Measurements from ENCODE around the gene TRABD2B. TPM values are rescaled to one million over a fixed set of nuclear protein-coding genes. Genes with fewer than 3 reads are reported as not detected.
A peak's percentile ranks its signal among the peaks of the same experiment; 100 is the strongest.

TRABD2B gene
- total and polyA plus RNA-seq, 2 of the 13 experiments (the other 11 are each of a cell fraction or from before 2014, with no cell fraction given), result 0.04 TPM; not detected in 1

DNA sequence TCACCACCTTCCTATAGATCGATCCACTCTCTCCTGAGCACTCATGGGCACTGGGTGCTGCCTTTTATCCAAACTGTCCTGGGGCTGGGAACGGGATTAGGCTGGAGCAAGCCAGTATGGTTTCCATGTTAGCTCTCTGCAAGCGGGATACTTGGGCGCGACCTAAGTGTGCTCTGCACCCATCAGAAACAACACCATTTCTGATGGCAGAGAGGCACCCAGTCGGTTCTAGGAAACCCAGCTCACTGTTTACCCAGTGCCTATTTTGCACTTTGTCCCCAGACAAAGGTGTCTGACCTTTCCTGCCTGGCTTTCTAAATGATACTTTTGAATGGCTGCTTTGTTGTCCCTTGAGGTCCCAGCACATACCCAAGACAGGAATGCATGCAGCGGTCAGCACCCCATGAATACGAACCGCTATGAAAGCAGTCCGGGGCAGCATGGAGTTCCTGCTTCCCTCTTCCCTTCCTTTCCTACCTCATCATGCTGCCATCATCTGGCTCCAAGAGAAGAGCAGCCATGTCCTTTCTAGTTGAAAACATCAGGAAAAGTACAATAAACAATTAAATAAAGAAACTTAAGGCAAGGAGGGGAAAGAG lies 83.9 kb downstream of the TRABD2B start (continued):
- TF ChIP-seq, protein P1, sequence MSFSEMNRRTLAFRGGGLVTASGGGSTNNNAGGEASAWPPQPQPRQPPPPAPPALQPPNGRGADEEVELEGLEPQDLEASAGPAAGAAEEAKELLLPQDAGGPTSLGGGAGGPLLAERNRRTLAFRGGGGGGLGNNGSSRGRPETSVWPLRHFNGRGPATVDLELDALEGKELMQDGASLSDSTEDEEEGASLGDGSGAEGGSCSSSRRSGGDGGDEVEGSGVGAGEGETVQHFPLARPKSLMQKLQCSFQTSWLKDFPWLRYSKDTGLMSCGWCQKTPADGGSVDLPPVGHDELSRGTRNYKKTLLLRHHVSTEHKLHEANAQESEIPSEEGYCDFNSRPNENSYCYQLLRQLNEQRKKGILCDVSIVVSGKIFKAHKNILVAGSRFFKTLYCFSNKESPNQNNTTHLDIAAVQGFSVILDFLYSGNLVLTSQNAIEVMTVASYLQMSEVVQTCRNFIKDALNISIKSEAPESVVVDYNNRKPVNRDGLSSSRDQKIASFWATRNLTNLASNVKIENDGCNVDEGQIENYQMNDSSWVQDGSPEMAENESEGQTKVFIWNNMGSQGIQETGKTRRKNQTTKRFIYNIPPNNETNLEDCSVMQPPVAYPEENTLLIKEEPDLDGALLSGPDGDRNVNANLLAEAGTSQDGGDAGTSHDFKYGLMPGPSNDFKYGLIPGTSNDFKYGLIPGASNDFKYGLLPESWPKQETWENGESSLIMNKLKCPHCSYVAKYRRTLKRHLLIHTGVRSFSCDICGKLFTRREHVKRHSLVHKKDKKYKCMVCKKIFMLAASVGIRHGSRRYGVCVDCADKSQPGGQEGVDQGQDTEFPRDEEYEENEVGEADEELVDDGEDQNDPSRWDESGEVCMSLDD (CRISPR knock-in tag; IDR thresholded peaks at IDR 0.05; ENCODE audit: borderline replicate concordance), result peak; percentile 77; the same call in 1 of the 2 replicates
- TF ChIP-seq KDM5A (IDR thresholded peaks at IDR 0.05; ENCODE audit: borderline replicate concordance, low read length), result no peak
- no peak for TF ChIP-seq RBM22 (optimal IDR thresholded peaks at IDR 0.05; ENCODE audit: low read length)
- peak; percentile 26; the same call in 1 of the 2 replicates for TF ChIP-seq FOXP1 (IDR thresholded peaks at IDR 0.05)
- peak; percentile 83 for TF ChIP-seq FOXP1 (CRISPR knock-in tag; IDR thresholded peaks at IDR 0.05)
- no peak for TF ChIP-seq ZNF280B (CRISPR knock-in tag; IDR thresholded peaks at IDR 0.05; ENCODE audit: borderline replicate concordance)
- TF ChIP-seq, protein P2, sequence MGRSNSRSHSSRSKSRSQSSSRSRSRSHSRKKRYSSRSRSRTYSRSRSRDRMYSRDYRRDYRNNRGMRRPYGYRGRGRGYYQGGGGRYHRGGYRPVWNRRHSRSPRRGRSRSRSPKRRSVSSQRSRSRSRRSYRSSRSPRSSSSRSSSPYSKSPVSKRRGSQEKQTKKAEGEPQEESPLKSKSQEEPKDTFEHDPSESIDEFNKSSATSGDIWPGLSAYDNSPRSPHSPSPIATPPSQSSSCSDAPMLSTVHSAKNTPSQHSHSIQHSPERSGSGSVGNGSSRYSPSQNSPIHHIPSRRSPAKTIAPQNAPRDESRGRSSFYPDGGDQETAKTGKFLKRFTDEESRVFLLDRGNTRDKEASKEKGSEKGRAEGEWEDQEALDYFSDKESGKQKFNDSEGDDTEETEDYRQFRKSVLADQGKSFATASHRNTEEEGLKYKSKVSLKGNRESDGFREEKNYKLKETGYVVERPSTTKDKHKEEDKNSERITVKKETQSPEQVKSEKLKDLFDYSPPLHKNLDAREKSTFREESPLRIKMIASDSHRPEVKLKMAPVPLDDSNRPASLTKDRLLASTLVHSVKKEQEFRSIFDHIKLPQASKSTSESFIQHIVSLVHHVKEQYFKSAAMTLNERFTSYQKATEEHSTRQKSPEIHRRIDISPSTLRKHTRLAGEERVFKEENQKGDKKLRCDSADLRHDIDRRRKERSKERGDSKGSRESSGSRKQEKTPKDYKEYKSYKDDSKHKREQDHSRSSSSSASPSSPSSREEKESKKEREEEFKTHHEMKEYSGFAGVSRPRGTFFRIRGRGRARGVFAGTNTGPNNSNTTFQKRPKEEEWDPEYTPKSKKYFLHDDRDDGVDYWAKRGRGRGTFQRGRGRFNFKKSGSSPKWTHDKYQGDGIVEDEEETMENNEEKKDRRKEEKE (IDR thresholded peaks at IDR 0.05), result no peak
- no peak for TF ChIP-seq ZNF563 (CRISPR knock-in tag; IDR thresholded peaks at IDR 0.05)
- TF ChIP-seq ELF1 (CRISPR knock-in tag; IDR thresholded peaks at IDR 0.05), result peak; percentile 57
- no peak for TF ChIP-seq NR1H2 (CRISPR knock-in tag; IDR thresholded peaks at IDR 0.05; ENCODE audit: borderline replicate concordance, low read depth)
- TF ChIP-seq RXRB (CRISPR knock-in tag; IDR thresholded peaks at IDR 0.05; ENCODE audit: borderline replicate concordance), result peak; percentile 96
- peak; percentile 99 for TF ChIP-seq HNF4A (CRISPR knock-in tag; IDR thresholded peaks at IDR 0.05)
- TF ChIP-seq, protein P3, sequence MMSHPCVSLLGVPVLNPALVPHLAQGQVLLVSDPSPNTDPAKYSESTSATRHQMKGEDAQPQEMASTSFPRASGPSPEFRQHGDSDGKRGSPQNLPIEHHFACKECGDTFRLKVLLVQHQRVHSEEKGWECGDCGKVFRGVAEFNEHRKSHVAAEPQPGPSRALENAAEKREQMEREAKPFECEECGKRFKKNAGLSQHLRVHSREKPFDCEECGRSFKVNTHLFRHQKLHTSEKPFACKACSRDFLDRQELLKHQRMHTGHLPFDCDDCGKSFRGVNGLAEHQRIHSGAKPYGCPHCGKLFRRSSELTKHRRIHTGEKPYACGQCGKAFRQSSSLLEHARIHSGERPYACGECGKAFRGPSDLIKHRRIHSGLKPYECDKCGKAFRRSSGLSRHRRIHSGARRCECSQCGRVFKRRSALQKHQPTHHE (CRISPR knock-in tag; IDR thresholded peaks at IDR 0.05; ENCODE audit: borderline replicate concordance), result no peak
- TF ChIP-seq MXI1 (IDR thresholded peaks at IDR 0.05; ENCODE audit: borderline replicate concordance, low read depth, low read length), result peak; percentile 50; the same call in 1 of the 3 replicates
- TF ChIP-seq IRF2 (CRISPR knock-in tag; IDR thresholded peaks at IDR 0.05), result peak; percentile 79
- TF ChIP-seq TRAFD1 (CRISPR knock-in tag; IDR thresholded peaks at IDR 0.05; ENCODE audit: borderline replicate concordance), result no peak
- peak; percentile 86 for TF ChIP-seq NR2C2 (CRISPR knock-in tag; IDR thresholded peaks at IDR 0.05; ENCODE audit: borderline replicate concordance)
- TF ChIP-seq ZNF484 (CRISPR knock-in tag; IDR thresholded peaks at IDR 0.05; ENCODE audit: borderline replicate concordance, low read depth), result no peak
- TF ChIP-seq ZNF878 (CRISPR knock-in tag; IDR thresholded peaks at IDR 0.05), result peak; percentile 78; the same call in 1 of the 2 replicates
- no peak for TF ChIP-seq MBNL3 (CRISPR knock-in tag; conservative IDR thresholded peaks at IDR 0.05)
